DOHH2 (cell line): ENCODE measurements around the gene IYD.

Experiments used
- H3F3A ChIP-seq: fragments of 200-600 bp; sonication (generic), shearing (Covaris generic); 2 replicates; pipeline ENCODE4 v1.6.0; 2016; ENCODE audit warnings: antibody characterized with exemption, mild to moderate bottlenecking; ENCODE audit not compliant: control insufficient read depth, insufficient read depth
- H3K27ac ChIP-seq: fragments of 200-600 bp; sonication (generic); 2 replicates; pipeline ENCODE4 v1.5.1; 2014; ENCODE audit warnings: low read depth, mild to moderate bottlenecking, low read length, moderate library complexity
- H3K27me3 ChIP-seq: fragments of 200-600 bp; sonication (generic); 2 replicates; pipeline ENCODE4 v1.6.1; 2014; ENCODE audit warnings: mild to moderate bottlenecking, low read length, mixed read lengths; ENCODE audit not compliant: control insufficient read depth
- H3K36me3 ChIP-seq: fragments of 200-600 bp; sonication (generic); 2 replicates; pipeline ENCODE4 v1.6.1; 2014; ENCODE audit warnings: mild to moderate bottlenecking, low read length, moderate library complexity, mixed read lengths; ENCODE audit not compliant: control insufficient read depth
- H3K4me1 ChIP-seq: fragments of 200-600 bp; sonication (generic); 2 replicates; pipeline ENCODE4 v1.6.1; 2014; ENCODE audit warnings: mild to moderate bottlenecking, low read length, mixed read lengths; ENCODE audit not compliant: control insufficient read depth
- H3K4me2 ChIP-seq: fragments of 200-600 bp; sonication (generic); 2 replicates; pipeline ENCODE4 v1.6.0; 2014; ENCODE audit warnings: mild to moderate bottlenecking, low read length, moderate library complexity
- H3K4me3 ChIP-seq: fragments of 200-600 bp; sonication (generic); 2 replicates; pipeline ENCODE4 v1.5.1; 2014; ENCODE audit warnings: mild to moderate bottlenecking, low read length, mixed read lengths
- H3K79me2 ChIP-seq: fragments of 200-600 bp; sonication (generic); 2 replicates; pipeline ENCODE4 v1.6.1; 2014; ENCODE audit warnings: mild to moderate bottlenecking, low read length, mixed read lengths; ENCODE audit not compliant: control insufficient read depth
- H3K9me2 ChIP-seq: fragments of 200-600 bp; sonication (generic); replicated peaks from 2 replicates; pipeline ENCODE4 v1.6.1; 2014; ENCODE audit warnings: mild to moderate bottlenecking, low read length, mixed read lengths; ENCODE audit not compliant: control insufficient read depth
- H3K9me3 ChIP-seq: fragments of 200-600 bp; sonication (generic); 2 replicates; pipeline ENCODE4 v1.6.1; 2014; ENCODE audit warnings: antibody characterized with exemption, low read length, mixed read lengths; ENCODE audit not compliant: control insufficient read depth, insufficient read depth
- H4K20me1 ChIP-seq: fragments of 200-600 bp; sonication (generic); 2 replicates; pipeline ENCODE4 v1.6.0; 2014; ENCODE audit warnings: low read depth, mild to moderate bottlenecking, antibody characterized with exemption, low read length, moderate library complexity; ENCODE audit not compliant: control insufficient read depth, insufficient read depth
- EZH2phosphoT487 ChIP-seq: fragments of 200-600 bp; sonication (generic); IDR thresholded peaks from 2 replicates; pipeline ENCODE4 v1.6.1; 2017; ENCODE audit warnings: borderline replicate concordance, mild to moderate bottlenecking, antibody characterized with exemption, low read length, moderate library complexity, mixed read lengths
- TF ChIP-seq, protein P1 (sequence below): fragments of 200-600 bp; sonication (generic); IDR thresholded peaks from one replicate; pipeline ENCODE4 v1.5.1; 2014; ENCODE audit warnings: antibody characterized with exemption, mild to moderate bottlenecking, low read depth, low read length; ENCODE audit not compliant: poor library complexity, severe bottlenecking

The IYD gene

DNA sequence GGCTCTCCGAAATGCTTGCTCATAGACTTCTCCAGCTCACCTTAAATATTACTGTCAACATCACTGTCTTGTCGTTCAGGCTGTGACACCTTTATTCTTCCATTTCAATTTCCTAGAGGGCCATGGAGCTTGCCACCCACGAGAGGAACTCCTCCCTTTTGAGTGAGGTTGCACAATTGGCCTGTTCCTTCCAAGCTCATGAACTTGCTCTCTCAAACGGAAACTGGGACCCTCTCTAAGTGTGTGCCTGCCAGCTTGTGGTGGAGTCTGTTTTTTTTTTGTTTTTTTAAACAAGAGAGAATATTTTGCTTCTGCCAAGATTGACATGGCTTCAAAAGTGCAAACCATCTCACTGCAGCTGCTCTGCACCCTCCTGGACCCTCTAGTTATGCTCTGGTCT lies 19.3 kb upstream of the IYD start:
- Histone ChIP-seq H3K79me2 (no peaks in the 10 kb centered on the region), H4K20me1 (no peaks in the 10 kb centered on the region), H3K27ac (no peak overlapping the region), H3K4me3 (no peak overlapping the region), H3K4me2 (no peak overlapping the region), H3K4me1 (peaks cover 12% of the 10 kb centered on the region), H3K36me3 (no peaks in the 10 kb centered on the region), H3F3A (no peaks in the 10 kb centered on the region), H3K9me3 (no peaks in the 10 kb centered on the region), H3K27me3 (no peaks in the 10 kb centered on the region), H3K9me2 (no peaks in the 10 kb centered on the region)
- no peak for TF ChIP-seq EZH2phosphoT487
- TF ChIP-seq, protein P1, sequence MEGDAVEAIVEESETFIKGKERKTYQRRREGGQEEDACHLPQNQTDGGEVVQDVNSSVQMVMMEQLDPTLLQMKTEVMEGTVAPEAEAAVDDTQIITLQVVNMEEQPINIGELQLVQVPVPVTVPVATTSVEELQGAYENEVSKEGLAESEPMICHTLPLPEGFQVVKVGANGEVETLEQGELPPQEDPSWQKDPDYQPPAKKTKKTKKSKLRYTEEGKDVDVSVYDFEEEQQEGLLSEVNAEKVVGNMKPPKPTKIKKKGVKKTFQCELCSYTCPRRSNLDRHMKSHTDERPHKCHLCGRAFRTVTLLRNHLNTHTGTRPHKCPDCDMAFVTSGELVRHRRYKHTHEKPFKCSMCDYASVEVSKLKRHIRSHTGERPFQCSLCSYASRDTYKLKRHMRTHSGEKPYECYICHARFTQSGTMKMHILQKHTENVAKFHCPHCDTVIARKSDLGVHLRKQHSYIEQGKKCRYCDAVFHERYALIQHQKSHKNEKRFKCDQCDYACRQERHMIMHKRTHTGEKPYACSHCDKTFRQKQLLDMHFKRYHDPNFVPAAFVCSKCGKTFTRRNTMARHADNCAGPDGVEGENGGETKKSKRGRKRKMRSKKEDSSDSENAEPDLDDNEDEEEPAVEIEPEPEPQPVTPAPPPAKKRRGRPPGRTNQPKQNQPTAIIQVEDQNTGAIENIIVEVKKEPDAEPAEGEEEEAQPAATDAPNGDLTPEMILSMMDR: no peak

DNA sequence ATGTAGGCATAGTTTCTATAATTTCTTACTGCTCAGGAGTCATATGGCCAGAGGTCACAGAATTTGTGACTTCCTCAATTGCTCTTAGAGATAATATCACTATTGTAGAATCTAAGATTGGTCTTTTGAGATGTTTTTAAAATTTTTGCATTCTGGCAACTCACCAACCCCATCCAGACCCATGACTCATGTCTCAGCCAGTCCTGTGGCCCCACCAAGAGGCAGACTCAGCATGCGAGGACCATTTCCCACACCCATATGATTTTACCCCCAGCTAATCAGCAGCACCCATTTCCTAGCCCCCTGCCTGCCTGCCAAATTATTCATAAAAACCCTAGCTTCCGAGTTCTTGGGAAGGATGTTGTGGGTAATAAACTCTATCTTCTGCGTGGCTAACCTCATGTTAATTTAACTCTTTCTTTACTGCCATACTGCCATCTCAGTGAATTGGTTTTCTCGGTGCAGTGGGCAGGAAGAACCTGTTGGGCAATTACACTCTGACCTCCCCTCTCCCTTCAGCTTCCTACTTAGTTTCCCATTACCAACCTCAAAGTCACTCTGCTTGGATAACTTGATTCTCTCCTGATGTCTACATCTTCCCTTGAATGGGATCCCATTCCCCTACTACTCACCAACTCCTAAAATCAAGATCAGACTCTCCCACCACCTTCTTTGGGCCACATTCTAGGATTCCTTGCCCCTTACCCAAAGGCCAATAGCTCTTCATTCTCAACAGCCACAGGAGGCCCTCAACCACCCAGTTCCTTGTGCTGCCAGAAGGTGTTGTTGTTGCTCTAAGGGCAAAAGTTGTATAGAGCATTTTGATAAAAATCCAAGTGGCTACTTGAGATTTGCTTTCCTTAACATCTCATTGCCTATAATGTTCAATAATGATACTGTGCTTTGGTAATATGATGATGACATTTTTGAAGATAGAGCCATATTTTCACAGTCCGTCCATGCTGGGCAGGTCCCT lies 16.2 kb upstream of the IYD start:
- peaks cover 10% of the 10 kb centered on the region for H3K4me1 ChIP-seq
- no peak for TF ChIP-seq EZH2phosphoT487
- TF ChIP-seq, protein P1: no peak

DNA sequence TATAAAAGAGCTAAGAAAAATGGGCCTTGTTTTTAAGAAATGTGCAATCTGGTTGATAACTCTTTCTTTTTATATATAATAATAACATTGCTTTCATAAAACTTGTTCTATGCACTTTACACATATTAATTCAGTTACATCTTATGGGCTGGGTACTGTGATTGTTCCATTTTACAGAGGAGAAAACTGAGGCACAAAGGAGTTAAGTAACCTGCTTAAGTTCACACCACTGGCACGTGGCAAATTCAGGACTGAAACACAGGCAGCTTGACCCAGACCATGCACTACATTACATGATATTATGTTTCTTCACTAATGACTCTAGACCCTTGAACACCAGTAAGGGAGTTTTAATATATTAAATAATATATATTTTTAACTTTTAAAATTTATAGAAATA lies 15.4 kb upstream of the IYD start:
- Histone ChIP-seq H3K4me3 (no peak overlapping the region), H3K27me3 (no peaks in the 10 kb centered on the region), H3K9me2 (no peaks in the 10 kb centered on the region), H3K4me1 (peaks cover 1% of the 10 kb centered on the region), H3K9me3 (no peaks in the 10 kb centered on the region), H3K79me2 (no peaks in the 10 kb centered on the region), H3K27ac (no peak overlapping the region), H3F3A (no peaks in the 10 kb centered on the region), H3K4me2 (no peak overlapping the region), H3K36me3 (no peaks in the 10 kb centered on the region), H4K20me1 (no peaks in the 10 kb centered on the region)
- TF ChIP-seq, protein P1: no peak
- TF ChIP-seq EZH2phosphoT487: no peak

More for the DNA sequence above, 16.2 kb upstream of the IYD start:
- no peaks in the 10 kb centered on the region for H4K20me1 ChIP-seq
- H3K4me3 ChIP-seq: no peak overlapping the region
- H3K9me2 ChIP-seq: no peaks in the 10 kb centered on the region
- H3K36me3 ChIP-seq: no peaks in the 10 kb centered on the region
- H3F3A ChIP-seq: no peaks in the 10 kb centered on the region
- no peaks in the 10 kb centered on the region for H3K79me2 ChIP-seq
- H3K4me2 ChIP-seq: no peak overlapping the region
- H3K9me3 ChIP-seq: no peaks in the 10 kb centered on the region
- no peak overlapping the region for H3K27ac ChIP-seq
- H3K27me3 ChIP-seq: no peaks in the 10 kb centered on the region
